ENCODE measurements around the gene TRIM26. TPM values are rescaled to one million over a fixed set of nuclear protein-coding genes. Genes with fewer than 3 reads are reported as not detected.

Gene TRIM26
- total and polyA plus RNA-seq, 8 donors = 12.1 to 25.8 (median 21.7) TPM

DNA sequence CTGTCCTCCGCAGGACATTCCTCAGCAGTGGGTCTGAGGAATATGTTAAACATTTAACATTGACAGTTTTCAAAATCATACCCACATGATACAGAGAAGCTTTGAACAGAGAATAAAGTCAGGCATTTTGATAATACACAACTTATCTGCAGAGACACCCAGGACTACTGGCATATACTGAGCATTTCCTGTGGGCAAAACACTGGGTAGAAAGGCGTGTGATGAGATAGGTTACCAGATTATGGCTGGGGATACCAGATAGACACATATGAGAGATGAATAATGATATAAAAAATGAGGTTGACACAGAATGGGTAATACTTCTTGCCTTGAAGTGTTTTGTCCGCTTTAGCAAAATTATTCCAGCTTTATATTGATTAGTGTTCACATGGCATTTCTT lies 31.4 kb upstream of the TRIM26 start:
- ATAC-seq (no peak), DNase-seq (no peak), FAIRE-seq (no peak)
- Histone ChIP-seq H3K9me3 (no peaks in the 10 kb centered on the region), H3K27ac (no peak overlapping the region), H3K4me1 (no peaks in the 10 kb centered on the region), H3K36me3 (no peaks in the 10 kb centered on the region), H3K27me3 (no peaks in the 10 kb centered on the region), H3K4me3 (no peak overlapping the region)
- intact Hi-C loops (cut with DNase I) = no loop called here
- no peak for TF ChIP-seq CTCF (IDR thresholded peaks at IDR 0.05)
- WGBS, 2 donors = 87 to 89% methylated on average over 3 of the region's 3 CpGs

DNA sequence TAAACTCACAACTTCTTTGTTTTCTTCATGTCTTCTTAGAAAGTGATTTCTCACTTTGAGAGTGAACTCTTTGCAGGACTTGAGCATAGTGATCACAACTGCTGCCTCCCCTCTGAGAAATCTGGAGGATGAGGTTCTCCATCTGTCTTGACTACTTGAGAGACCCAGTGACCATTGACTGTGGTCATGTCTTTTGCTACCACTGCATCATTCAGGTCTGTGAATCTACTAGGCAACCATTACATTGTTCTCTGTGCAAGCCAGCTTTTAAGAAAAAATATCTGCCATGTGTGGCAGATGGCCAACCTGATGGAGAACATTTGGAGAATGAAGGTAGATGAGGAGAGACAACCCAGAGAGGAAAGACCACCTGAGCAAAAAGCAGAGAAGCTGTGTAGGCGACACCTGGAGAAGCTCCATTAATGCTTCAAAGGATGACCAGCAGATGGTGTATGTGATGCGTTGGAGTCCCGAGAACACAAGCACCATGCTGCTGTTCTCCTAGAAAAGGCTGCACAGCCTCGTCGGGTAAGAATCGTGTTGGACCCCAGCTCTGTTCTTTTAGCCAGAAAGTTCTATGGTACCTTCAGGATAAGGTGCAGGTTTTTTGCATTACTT lies 25.1 kb upstream of the TRIM26 start:
- intact Hi-C loops (cut with DNase I) = no loop called here
- no peak for TF ChIP-seq CTCF (IDR thresholded peaks at IDR 0.05)
- no peaks in the 10 kb centered on the region for H3K4me1 ChIP-seq
- no peaks in the 10 kb centered on the region for H3K27me3 ChIP-seq
- no peak overlapping the region for H3K27ac ChIP-seq
- H3K4me3 ChIP-seq = no peak overlapping the region
- 68 to 69% methylated on average over 6 of the region's 6 CpGs for WGBS, 2 donors
- FAIRE-seq (no peak), DNase-seq (no peak), ATAC-seq (no peak)
- H3K9me3 ChIP-seq = no peaks in the 10 kb centered on the region
- H3K36me3 ChIP-seq = no peaks in the 10 kb centered on the region

DNA sequence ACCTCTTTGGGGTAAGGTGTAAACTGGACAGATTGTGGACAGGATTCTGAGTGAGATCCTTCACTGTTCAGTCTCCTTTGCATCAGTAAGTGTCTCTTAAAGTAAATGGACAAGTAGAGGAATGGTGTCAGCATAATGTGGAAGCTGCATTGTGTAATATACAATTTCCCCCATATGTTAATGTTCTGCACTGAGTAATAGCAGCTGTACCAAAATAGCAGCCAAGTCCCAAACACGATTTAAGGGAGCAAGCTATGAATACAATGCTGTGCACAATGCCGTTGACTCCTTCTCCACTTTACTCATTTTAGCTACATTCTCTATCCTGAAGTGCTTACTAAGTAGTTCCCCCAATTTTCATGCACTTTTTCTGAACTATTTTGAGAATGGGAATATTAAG lies 21.1 kb upstream of the TRIM26 start:
- ATAC-seq (no peak), FAIRE-seq (no peak), DNase-seq (no peak)
- H3K27me3 ChIP-seq = no peaks in the 10 kb centered on the region
- no peak overlapping the region for H3K27ac ChIP-seq
- no peak overlapping the region for H3K4me3 ChIP-seq
- 51 to 64% methylated on average over 2 of the region's 2 CpGs for WGBS, 2 donors
- H3K9me3 ChIP-seq = no peaks in the 10 kb centered on the region
- intact Hi-C loops (cut with DNase I) = no loop called here
- no peaks in the 10 kb centered on the region for H3K36me3 ChIP-seq
- H3K4me1 ChIP-seq = no peaks in the 10 kb centered on the region
- no peak for TF ChIP-seq CTCF (IDR thresholded peaks at IDR 0.05)

DNA sequence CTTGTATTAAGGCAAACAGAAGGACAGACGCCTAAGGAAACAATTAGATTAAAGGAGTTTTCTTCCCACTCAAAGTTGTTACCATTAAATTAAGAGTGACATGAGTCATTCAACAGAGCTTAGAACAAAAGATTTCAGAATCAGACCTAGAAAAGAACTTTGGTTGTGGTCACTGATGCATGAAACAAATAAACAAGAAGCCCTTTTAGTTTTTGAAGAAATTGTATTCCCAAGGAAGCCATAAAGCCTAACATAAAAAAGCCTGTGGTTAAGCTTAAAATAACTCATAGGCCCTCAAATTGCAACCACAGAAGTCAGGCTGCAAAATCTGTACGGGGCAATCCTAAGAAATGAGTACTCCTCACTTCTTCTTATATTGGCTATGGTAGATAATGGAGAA lies 17.9 kb upstream of the TRIM26 start:
- WGBS, 2 donors = 76 to 88% methylated on average over 2 of the region's 2 CpGs
- Histone ChIP-seq H3K4me1 (no peaks in the 10 kb centered on the region), H3K27me3 (no peaks in the 10 kb centered on the region), H3K4me3 (no peak overlapping the region), H3K9me3 (no peaks in the 10 kb centered on the region), H3K36me3 (no peaks in the 10 kb centered on the region), H3K27ac (no peak overlapping the region)
- no peak for TF ChIP-seq CTCF (IDR thresholded peaks at IDR 0.05)
- ATAC-seq (no peak), DNase-seq (no peak), FAIRE-seq (no peak)
- intact Hi-C loops (cut with DNase I) = no loop called here

DNA sequence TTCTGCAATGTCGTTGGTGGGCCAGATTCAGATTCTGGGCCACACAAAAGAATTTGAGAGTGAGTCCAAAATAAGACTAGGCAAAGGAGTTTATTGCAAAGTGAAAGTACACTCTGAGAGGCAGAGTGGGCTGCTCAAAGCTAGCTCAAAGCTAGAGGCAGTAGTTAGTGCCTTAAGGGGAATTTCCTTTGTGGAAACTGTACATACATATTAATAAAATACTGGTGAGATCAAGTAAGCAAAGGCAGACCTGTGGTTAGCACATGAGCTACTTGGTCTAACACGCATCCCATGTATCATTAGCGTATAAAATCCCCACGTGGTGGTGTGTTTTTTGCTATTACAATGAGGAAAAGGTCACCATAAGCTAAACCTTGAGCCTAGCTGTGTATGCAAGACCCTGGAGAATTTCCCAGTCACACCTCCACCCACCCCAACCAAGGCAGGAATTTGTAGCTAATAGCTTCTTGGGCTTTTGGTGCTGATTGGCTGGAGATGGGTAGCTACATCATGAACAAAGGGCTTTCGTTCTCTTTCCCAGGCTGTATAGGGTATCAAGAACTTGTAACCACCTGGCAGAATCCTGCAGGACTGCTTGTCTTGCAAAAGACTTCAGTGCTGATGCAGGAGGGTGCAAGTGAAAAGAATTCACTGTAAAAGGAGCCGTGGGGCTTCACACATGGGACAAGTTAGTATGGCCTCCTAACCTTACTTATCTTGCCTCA lies 14.7 kb upstream of the TRIM26 start:
- 70 to 76% methylated on average over 6 of the region's 6 CpGs for WGBS, 2 donors
- ATAC-seq (no peak), DNase-seq (no peak), FAIRE-seq (no peak)
- no peak overlapping the region for H3K27ac ChIP-seq
- H3K4me3 ChIP-seq = no peak overlapping the region
- TF ChIP-seq CTCF (IDR thresholded peaks at IDR 0.05) = no peak
- no peaks in the 10 kb centered on the region for H3K27me3 ChIP-seq
- intact Hi-C loops (cut with DNase I) = loop anchor here in 1 of 3 donors (10.0 kb wide), 1 partner anchor 167 kb away; no protein-coding TSS in a partner anchor
- H3K36me3 ChIP-seq = no peaks in the 10 kb centered on the region
- H3K4me1 ChIP-seq = no peaks in the 10 kb centered on the region
- no peaks in the 10 kb centered on the region for H3K9me3 ChIP-seq

Data from pancreas (tissue), 10 donors.